ENCODE results near the gene RPS5.
A peak's percentile ranks its signal among the peaks of the same experiment; 100 is the strongest.
"Not testable (repeated sequence)": the region's sequence is repeated elsewhere in the genome, so short reads cannot be mapped to it uniquely, and the experiment has no call there.

RPS5 gene

DNA sequence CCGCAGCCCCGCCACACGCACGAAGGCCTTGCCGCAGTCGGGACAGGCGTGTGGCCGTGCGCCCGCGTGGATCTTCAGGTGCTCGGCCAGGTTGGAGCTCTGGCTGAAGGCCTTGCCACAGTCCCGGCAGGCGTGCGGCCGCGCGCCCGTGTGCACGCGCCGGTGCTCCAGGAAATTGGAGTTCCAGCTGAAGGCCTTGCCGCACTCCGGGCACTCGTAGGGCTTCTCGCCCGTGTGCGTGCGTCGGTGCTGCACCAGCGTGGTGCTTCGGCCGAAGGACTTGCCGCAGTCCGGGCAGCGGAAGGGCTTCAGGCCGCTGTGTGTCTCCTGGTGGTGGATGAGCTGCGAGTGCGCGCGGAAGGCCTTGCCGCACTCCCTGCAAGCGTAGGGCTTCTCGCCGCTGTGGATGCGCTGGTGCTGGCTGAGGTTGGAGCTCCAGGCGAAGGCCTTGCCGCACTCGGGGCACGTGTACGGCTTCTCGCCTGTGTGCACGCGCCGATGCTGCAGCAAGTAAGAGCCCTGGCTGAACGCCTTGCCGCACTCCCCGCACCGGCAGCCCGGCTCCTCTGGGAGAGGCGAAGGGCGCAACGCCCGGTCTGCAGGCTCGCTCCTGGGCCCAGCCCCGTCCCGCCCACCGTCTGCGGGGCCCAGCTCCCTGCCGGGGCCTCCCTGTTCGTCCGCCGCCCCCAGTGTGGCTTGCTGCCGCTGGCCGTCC lies 30.1 kb upstream of the RPS5 start:
- DNase-seq: no peak

- no peak for DNase-seq
These were observed 29.5 kb upstream of the RPS5 start for GRCh38 chr19:58357481-58358145.

- peak; percentile 84 for DNase-seq
These were observed 25.2 kb upstream of the RPS5 start for GRCh38 chr19:58361900-58362271.

DNA sequence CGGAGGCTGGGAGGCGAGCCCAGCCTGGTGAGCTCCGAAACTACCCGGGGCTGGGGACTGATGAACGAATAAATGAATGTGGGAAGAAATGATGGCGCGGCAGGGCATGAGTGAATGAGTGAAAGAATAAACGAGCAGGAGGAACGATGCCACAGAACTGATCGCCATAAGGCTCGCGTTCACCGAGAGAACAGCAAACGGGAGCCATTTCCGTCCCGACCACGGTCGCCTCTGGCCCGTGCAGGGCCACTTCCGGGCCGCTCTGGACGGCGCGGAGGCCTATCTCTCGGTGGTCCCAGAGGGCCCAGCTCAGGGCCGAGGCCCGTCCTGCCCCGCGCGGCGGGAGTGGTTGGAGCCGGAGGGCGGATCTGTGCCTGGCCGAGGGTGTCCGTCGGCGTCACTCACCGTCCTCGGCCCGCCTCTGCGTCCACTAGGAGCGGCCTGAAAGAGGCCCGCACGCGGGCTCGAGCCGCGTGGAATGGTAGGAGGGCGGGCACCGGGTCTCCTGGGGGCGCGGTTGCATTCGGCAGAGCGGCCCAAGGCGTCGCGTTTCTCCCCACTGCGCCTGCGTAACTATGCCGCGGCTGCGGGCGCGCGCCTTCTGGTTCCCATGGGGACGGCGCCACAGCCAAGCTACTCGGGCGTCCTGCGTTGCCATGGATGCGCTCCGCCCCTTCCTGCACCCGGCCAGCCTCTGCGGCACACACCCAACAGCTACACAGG lies 24.6 kb upstream of the RPS5 start, which contains the start of gene ZNF497:
TSS of gene ZNF497 (minus strand) at position 480 of the 723 bp plus-strand sequence. CDS start 5,116 bp downstream, outside the sequence.
- peak; percentile 99 for DNase-seq

GRCh38 chr19:58364146-58364545 lies 22.9 kb upstream of the RPS5 start:
- peak; percentile 94 for DNase-seq

GRCh38 chr19:58366585-58367430 lies 20.3 kb upstream of the RPS5 start:
- peak; percentile 50 for DNase-seq

GRCh38 chr19:58367698-58368454 lies 19.2 kb upstream of the RPS5 start:
- no peak for DNase-seq

- no peak for DNase-seq
These were observed 18.3 kb upstream of the RPS5 start for GRCh38 chr19:58368561-58369360.

- peak; percentile 50 for DNase-seq
These were observed 14.5 kb upstream of the RPS5 start for GRCh38 chr19:58372311-58373133.

DNA sequence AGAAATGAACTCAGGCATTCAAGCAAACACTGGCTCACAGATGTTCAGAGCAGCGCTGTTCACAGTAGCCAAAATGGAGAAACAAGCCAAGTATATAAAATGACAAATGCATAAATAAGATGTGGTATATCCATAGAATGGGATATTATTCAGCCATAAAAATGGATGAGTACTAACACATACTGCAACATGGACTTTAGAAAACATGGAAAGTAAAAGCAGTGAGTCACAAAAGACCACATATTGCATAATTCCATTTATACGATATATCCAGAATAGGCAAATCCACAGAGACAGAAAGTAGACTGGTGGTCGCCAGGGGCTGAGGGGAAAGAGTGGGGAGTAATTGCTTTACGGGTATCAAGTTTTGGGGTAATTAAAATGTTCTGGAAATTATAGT lies 12.9 kb upstream of the RPS5 start:
- DNase-seq: no peak

GRCh38 chr19:58376724-58377123 lies 10.3 kb upstream of the RPS5 start:
- DNase-seq: not testable (repeated sequence)

- no peak for DNase-seq
These were observed 7.8 kb upstream of the RPS5 start for GRCh38 chr19:58379246-58379645.

GRCh38 chr19:58380037-58380661 lies 6.9 kb upstream of the RPS5 start:
- peak; percentile 34 for DNase-seq

GRCh38 chr19:58380662-58381459 lies 6.2 kb upstream of the RPS5 start, which contains the start of gene ZNF837:
TSS of gene ZNF837 (minus strand) at chr19:58381030. CDS start at chr19:58369332, 11,698 bp downstream.
- DNase-seq: peak; percentile 100

- no peak for DNase-seq
These were observed 5.4 kb upstream of the RPS5 start for GRCh38 chr19:58381460-58382212.

DNA sequence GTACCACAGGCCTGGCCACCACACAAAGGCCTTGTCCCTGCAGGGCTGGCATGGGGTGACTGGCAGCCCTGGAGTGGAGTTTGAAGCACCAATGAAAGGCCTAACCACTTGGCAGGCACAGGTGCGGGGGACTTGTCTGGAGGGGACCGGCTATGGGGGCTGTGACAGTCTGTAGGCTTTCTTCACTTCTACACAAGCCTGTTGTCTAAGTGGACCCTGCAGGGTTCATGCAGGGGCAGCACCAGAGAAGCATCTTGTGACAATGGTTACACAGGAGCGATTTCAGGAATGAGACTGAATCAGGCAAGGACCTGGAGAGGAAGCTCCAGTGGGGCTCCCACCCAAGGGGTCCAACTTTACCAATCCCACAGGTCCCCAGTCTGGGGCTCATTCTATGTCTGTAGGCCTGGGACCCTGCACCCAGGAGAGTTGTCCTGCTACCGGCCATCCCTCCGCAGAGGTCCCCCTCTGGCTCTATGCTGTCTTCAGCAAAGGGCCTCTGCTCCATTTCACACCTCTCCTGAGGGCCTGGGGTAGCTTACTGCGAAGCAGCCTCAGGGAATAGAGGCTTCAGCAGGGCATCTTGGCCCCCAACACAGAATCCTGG lies 4.0 kb upstream of the RPS5 start:
- DNase-seq: no peak

DNA sequence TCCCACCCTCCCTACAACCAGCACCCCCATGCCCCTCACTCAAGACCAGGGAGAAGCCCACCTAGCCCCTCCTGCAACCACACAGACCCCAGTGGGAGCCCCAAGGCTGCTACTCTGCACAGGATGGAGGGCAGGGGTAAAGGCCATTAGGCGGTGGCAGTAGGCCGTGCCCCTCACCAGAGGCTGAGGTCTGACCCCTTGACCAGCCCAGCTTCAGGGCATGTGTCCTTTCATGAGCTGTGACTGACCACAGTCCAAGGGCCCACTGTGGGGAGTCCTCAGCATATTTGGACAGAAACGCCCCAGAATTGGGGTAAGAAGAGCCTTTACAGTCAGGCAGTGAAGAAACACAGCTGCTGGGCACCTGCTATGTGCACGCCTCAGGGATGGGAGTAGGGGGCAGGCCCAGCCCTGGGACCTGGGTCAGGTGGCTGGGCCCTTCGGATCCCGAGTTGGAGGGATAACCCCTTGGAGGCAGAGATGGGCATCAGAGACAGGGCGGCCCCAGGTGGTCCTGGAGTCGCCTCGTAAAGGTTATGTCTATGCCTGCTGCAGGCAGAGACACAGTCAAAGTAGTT lies 1.7 kb upstream of the RPS5 start:
- no peak for DNase-seq
